ENCODE data around the gene GTF2I.
A peak's percentile ranks its signal among the peaks of the same experiment; 100 is the strongest.
"Not testable (repeated sequence)": the region's sequence is repeated elsewhere in the genome, so short reads cannot be mapped to it uniquely, and the experiment has no call there.

Gene GTF2I

GRCh38 chr7:74783595-74783994 lies 126.1 kb downstream of the GTF2I start:
- not testable (repeated sequence) for DNase-seq

DNA sequence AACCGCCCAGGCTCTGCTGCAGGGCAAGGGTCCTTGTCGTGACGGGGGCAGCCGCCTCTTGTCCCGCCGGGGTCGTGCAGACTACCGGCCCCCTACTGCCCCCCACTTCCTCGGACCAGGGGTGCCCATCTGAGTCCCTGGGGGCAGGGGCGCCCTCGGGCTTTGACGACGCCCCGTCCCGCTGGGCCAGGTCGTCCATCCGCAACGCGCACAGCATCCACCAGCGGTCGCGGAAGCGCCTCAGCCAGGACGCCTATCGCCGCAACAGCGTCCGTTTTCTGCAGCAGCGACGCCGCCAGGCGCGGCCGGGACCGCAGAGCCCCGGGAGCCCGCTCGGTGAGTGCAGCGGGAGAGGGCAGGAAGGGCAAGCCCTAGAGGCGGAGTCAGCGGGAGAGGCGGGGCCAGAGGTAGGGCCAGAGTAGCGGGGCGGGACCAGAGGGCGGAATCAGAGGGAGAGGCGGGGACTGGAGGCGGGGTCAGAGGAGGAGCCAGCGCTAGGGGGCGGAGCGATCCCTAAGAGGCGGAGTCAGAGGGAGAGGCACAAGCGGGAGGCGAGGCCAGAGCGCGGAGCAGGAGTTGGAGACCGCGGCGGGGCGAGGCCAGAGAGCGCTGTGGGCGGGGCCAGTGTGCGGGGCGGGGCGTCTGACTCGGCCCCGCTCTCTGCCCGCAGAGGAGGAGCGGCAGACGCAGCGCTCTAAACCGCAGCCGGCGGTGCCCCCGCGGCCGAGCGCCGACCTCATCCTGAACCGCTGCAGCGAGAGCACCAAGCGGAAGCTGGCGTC lies 131.0 kb downstream of the GTF2I start:
- peak; percentile 95 for DNase-seq

- not testable (repeated sequence) for DNase-seq
Measured at GRCh38 chr7:74789200-74789736, 131.8 kb downstream of the GTF2I start.

DNA sequence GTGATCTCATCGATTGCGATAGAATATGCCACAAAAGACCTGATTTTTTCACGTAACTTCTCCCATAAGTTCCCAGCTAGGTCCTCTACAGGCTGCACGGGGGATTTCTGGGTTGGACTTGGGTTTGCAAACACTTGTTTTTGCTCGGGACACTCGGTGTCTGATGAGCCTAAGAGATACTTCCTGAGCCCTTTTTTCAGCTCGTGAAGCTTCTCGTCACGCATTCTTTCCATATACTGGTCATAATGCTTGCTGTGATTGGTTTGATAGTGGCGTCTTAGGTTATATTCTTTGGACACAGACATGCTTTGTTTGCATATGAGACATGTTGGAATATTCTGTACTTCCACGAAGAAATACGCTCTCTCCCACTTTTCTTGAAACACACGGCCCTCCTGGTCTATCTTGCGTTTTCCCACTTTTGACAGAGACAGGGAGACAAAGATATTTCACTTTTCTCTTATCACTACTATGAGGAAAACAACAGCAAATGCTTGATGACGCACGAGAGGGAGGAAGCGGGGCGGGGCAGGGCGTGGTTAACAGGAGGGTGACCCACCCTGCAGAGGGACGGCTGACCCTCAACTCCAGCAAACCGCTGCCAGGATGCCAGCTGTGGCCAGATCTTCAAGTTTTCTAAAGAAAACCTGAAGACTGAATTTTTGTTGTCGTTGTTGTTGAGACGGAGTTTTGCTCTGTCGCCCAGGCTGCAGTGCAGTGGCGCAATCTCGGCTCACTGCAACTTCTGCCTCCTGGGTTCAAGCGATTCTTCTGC lies 140.5 kb downstream of the GTF2I start:
- DNase-seq, result not testable (repeated sequence)

- not testable (repeated sequence) for DNase-seq
Measured at GRCh38 chr7:74798644-74799043, 141.1 kb downstream of the GTF2I start.

Data from activated effector memory CD4-positive, alpha-beta T cell treated with Interleukin-2 at 50 U/mL for 16 hours (primary cell).